ENCODE results near the gene CACNA2D3.

Gene CACNA2D3

GRCh38 chr3:54197509-54197908 is 75.2 kb downstream of the CACNA2D3 start:
- no peak overlapping the region for H2BK12ac ChIP-seq (ENCODE audit: low read length)
- H2BK15ac ChIP-seq (ENCODE audit: low read length): no peak overlapping the region
- no peaks in the 10 kb centered on the region for H3K36me3 ChIP-seq (replicated peaks in 1 of 2; ENCODE audit: control insufficient read depth in 2 of 2, insufficient read depth in 2 of 2, low read length in 2 of 2)
- no peak overlapping the region for H2BK5ac ChIP-seq (ENCODE audit: low read length)
- no peak overlapping the region for H3K23ac ChIP-seq (ENCODE audit: low read depth, low read length, poor library complexity)
- H3K27me3 ChIP-seq (ENCODE audit: control insufficient read depth in 3 of 3, insufficient read depth in 3 of 3, low read depth in 1 of 3, low read length in 3 of 3): peaks cover 0 to 4% (median 0%) of the 10 kb centered on the region in 3 experiments
- H4K8ac ChIP-seq (ENCODE audit: low read depth, low read length): no peak overlapping the region
- no peak overlapping the region for H4K91ac ChIP-seq (ENCODE audit: low read depth, low read length, poor library complexity)
- H2AFZ ChIP-seq (ENCODE audit: low read length): no peak overlapping the region
- no peaks in the 10 kb centered on the region for H3K79me1 ChIP-seq (ENCODE audit: low read depth, low read length)
- no peaks in the 10 kb centered on the region for H3K9me3 ChIP-seq (replicated peaks in 1 of 2; ENCODE audit: control insufficient read depth in 2 of 2, insufficient read depth in 1 of 2, low read depth in 1 of 2, low read length in 2 of 2)
- DNase-seq (ENCODE audit: low spot score): no peak
- no peak overlapping the region for H2AK5ac ChIP-seq (ENCODE audit: low read depth, low read length)
- H3K4me1 ChIP-seq (ENCODE audit: control insufficient read depth in 2 of 2, insufficient read depth in 1 of 2, low read depth in 1 of 2, low read length in 2 of 2): peaks cover 0 to 3% of the 10 kb centered on the region in 2 donors
- no peak overlapping the region for H3K27ac ChIP-seq (replicated peaks; ENCODE audit: low read length)
- no peak overlapping the region for H3K9ac ChIP-seq (ENCODE audit: low read depth, low read length, poor library complexity)
- no peak overlapping the region for H3K4me3 ChIP-seq (ENCODE audit: low read length in 2 of 2)
- no peak overlapping the region for H3K18ac ChIP-seq (ENCODE audit: low read length)
- no peak overlapping the region for H3K4ac ChIP-seq (ENCODE audit: low read length)
- H2BK120ac ChIP-seq (ENCODE audit: low read depth, low read length): no peak overlapping the region
- no peak overlapping the region for H3K14ac ChIP-seq (ENCODE audit: low read length)
- no peak overlapping the region for H3K4me2 ChIP-seq (ENCODE audit: insufficient read depth, low read length, poor library complexity, severe bottlenecking)
- no CpG with 5 or more reads among the region's 6 CpGs for WGBS, 2 donors (ENCODE audit: extremely low coverage in 2 of 2, insufficient read length in 2 of 2, insufficient replicate concordance in 1 of 2)

DNA sequence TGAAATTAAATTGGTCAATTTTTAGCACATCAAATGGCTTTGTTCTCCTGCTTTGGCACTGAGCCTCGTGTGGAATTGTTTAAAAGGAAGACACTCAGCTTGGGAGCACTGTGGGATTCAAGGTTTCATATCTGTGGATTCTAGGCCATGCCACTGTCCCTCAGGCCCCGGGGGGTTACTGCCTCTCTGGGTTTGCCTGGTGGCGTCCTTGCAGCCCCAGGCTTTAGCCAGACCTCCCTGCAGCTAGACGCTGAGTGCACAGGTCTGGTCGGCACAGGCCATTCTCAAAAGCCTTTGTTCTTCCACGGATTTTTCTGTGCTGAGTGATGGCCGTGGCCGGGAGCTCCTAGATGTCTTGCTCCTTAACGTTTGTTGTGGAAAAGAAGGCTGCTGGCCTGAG is 76.2 kb downstream of the CACNA2D3 start:
- H3K27me3 ChIP-seq (ENCODE audit: control insufficient read depth in 3 of 3, insufficient read depth in 3 of 3, low read depth in 1 of 3, low read length in 3 of 3): peaks cover 0 to 4% (median 0%) of the 10 kb centered on the region in 3 experiments
- peaks cover 0 to 3% of the 10 kb centered on the region in 2 donors for H3K4me1 ChIP-seq (ENCODE audit: control insufficient read depth in 2 of 2, insufficient read depth in 1 of 2, low read depth in 1 of 2, low read length in 2 of 2)
- no peak overlapping the region for H2BK5ac ChIP-seq (ENCODE audit: low read length)
- H3K4me2 ChIP-seq (ENCODE audit: insufficient read depth, low read length, poor library complexity, severe bottlenecking): no peak overlapping the region
- no peak overlapping the region for H3K27ac ChIP-seq (replicated peaks; ENCODE audit: low read length)
- H3K4ac ChIP-seq (ENCODE audit: low read length): no peak overlapping the region
- H2BK15ac ChIP-seq (ENCODE audit: low read length): no peak overlapping the region
- no peak overlapping the region for H3K23ac ChIP-seq (ENCODE audit: low read depth, low read length, poor library complexity)
- H3K4me3 ChIP-seq (ENCODE audit: low read length in 2 of 2): no peak overlapping the region
- no peaks in the 10 kb centered on the region for H3K9me3 ChIP-seq (replicated peaks in 1 of 2; ENCODE audit: control insufficient read depth in 2 of 2, insufficient read depth in 1 of 2, low read depth in 1 of 2, low read length in 2 of 2)
- no peak overlapping the region for H2AK5ac ChIP-seq (ENCODE audit: low read depth, low read length)
- H3K9ac ChIP-seq (ENCODE audit: low read depth, low read length, poor library complexity): no peak overlapping the region
- no peaks in the 10 kb centered on the region for H3K79me1 ChIP-seq (ENCODE audit: low read depth, low read length)
- WGBS, 2 donors (ENCODE audit: extremely low coverage in 2 of 2, insufficient read length in 2 of 2, insufficient replicate concordance in 1 of 2): no CpG with 5 or more reads among the region's 9 CpGs
- H2BK120ac ChIP-seq (ENCODE audit: low read depth, low read length): no peak overlapping the region
- H2BK12ac ChIP-seq (ENCODE audit: low read length): no peak overlapping the region
- no peaks in the 10 kb centered on the region for H3K36me3 ChIP-seq (replicated peaks in 1 of 2; ENCODE audit: control insufficient read depth in 2 of 2, insufficient read depth in 2 of 2, low read length in 2 of 2)
- no peak overlapping the region for H4K91ac ChIP-seq (ENCODE audit: low read depth, low read length, poor library complexity)
- H2AFZ ChIP-seq (ENCODE audit: low read length): no peak overlapping the region
- DNase-seq (ENCODE audit: low spot score): no peak
- no peak overlapping the region for H4K8ac ChIP-seq (ENCODE audit: low read depth, low read length)
- H3K18ac ChIP-seq (ENCODE audit: low read length): no peak overlapping the region
- H3K14ac ChIP-seq (ENCODE audit: low read length): no peak overlapping the region

DNA sequence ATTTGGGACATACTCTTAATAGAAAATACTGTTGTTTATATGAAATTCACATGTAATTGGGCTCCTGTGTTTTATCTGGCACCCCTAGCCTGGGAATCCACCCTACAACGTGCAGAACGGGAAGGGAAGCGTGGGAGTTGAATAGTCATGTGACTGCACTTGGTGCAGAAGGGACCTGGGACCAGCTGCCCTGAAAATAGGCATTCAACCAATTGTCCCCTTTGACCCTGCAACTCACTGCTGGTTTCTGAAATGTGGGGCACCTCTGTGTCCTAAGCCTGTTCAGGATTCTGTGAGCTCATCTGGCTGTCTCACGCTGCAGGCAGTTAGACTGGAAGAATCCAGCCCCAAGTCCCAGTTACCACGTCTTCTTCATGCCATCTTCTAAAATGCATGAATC is 79.7 kb downstream of the CACNA2D3 start:
- Histone ChIP-seq H3K14ac (ENCODE audit: low read length) (no peak overlapping the region), H3K4me1 (ENCODE audit: control insufficient read depth in 2 of 2, insufficient read depth in 1 of 2, low read depth in 1 of 2, low read length in 2 of 2) (peaks cover 0 to 3% of the 10 kb centered on the region in 2 donors), H4K91ac (ENCODE audit: low read depth, low read length, poor library complexity) (no peak overlapping the region), H3K4me2 (ENCODE audit: insufficient read depth, low read length, poor library complexity, severe bottlenecking) (no peak overlapping the region), H4K8ac (ENCODE audit: low read depth, low read length) (no peak overlapping the region), H2AK5ac (ENCODE audit: low read depth, low read length) (no peak overlapping the region), H3K79me1 (ENCODE audit: low read depth, low read length) (no peaks in the 10 kb centered on the region), H2BK5ac (ENCODE audit: low read length) (no peak overlapping the region), H3K36me3 (replicated peaks in 1 of 2; ENCODE audit: control insufficient read depth in 2 of 2, insufficient read depth in 2 of 2, low read length in 2 of 2) (no peaks in the 10 kb centered on the region), H3K27ac (replicated peaks; ENCODE audit: low read length) (no peak overlapping the region), H2BK15ac (ENCODE audit: low read length) (no peak overlapping the region), H2AFZ (ENCODE audit: low read length) (no peak overlapping the region), H2BK12ac (ENCODE audit: low read length) (no peak overlapping the region), H3K4me3 (ENCODE audit: low read length in 2 of 2) (no peak overlapping the region), H2BK120ac (ENCODE audit: low read depth, low read length) (no peak overlapping the region), H3K27me3 (ENCODE audit: control insufficient read depth in 3 of 3, insufficient read depth in 3 of 3, low read depth in 1 of 3, low read length in 3 of 3) (peaks cover 0 to 4% (median 0%) of the 10 kb centered on the region in 3 experiments), H3K9ac (ENCODE audit: low read depth, low read length, poor library complexity) (no peak overlapping the region), H3K4ac (ENCODE audit: low read length) (no peak overlapping the region), H3K18ac (ENCODE audit: low read length) (no peak overlapping the region), H3K23ac (ENCODE audit: low read depth, low read length, poor library complexity) (no peak overlapping the region), H3K9me3 (replicated peaks in 1 of 2; ENCODE audit: control insufficient read depth in 2 of 2, insufficient read depth in 1 of 2, low read depth in 1 of 2, low read length in 2 of 2) (no peaks in the 10 kb centered on the region)
- no peak for DNase-seq (ENCODE audit: low spot score)
- no CpG with 5 or more reads among the region's 5 CpGs for WGBS, 2 donors (ENCODE audit: extremely low coverage in 2 of 2, insufficient read length in 2 of 2, insufficient replicate concordance in 1 of 2)

DNA sequence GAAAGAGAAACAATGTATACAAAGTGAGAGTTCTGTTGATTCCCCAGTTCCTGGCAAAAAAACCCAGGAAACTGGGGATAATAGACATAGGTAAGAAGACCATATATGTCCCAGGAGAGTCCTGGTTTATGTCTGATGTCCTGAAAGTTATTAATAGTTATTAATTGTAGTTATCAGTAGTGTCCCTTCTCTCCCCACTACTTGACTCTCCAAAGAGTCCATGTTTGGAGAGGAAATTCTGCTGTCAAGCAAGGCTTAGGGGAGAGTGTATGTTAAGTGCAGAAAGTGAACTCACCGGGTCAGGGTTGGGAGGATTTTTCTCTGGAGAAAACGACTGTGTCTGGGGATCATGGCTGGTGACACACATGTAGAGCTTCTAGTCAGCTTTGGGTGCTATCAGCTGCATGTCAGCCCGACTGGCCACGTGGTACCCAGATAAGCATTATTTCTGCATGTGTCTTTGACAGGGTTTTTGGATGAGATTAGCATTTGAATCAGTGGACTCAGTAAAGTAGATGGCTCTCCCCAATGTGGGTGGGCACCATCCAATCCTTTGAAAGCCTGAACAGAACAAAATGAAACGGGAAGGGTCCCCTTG is 80.4 kb downstream of the CACNA2D3 start:
- no peak for DNase-seq (ENCODE audit: low spot score)
- Histone ChIP-seq H2BK15ac (ENCODE audit: low read length) (no peak overlapping the region), H3K4me2 (ENCODE audit: insufficient read depth, low read length, poor library complexity, severe bottlenecking) (no peak overlapping the region), H3K36me3 (replicated peaks in 1 of 2; ENCODE audit: control insufficient read depth in 2 of 2, insufficient read depth in 2 of 2, low read length in 2 of 2) (no peaks in the 10 kb centered on the region), H3K9me3 (replicated peaks in 1 of 2; ENCODE audit: control insufficient read depth in 2 of 2, insufficient read depth in 1 of 2, low read depth in 1 of 2, low read length in 2 of 2) (no peaks in the 10 kb centered on the region), H4K8ac (ENCODE audit: low read depth, low read length) (no peak overlapping the region), H3K23ac (ENCODE audit: low read depth, low read length, poor library complexity) (no peak overlapping the region), H3K4ac (ENCODE audit: low read length) (no peak overlapping the region), H3K27me3 (ENCODE audit: control insufficient read depth in 3 of 3, insufficient read depth in 3 of 3, low read depth in 1 of 3, low read length in 3 of 3) (peaks cover 0 to 4% (median 0%) of the 10 kb centered on the region in 3 experiments), H3K27ac (replicated peaks; ENCODE audit: low read length) (no peak overlapping the region), H2BK5ac (ENCODE audit: low read length) (no peak overlapping the region), H3K9ac (ENCODE audit: low read depth, low read length, poor library complexity) (no peak overlapping the region), H4K91ac (ENCODE audit: low read depth, low read length, poor library complexity) (no peak overlapping the region), H2BK120ac (ENCODE audit: low read depth, low read length) (no peak overlapping the region), H2AK5ac (ENCODE audit: low read depth, low read length) (no peak overlapping the region), H3K4me1 (ENCODE audit: control insufficient read depth in 2 of 2, insufficient read depth in 1 of 2, low read depth in 1 of 2, low read length in 2 of 2) (peaks cover 0 to 3% of the 10 kb centered on the region in 2 donors), H3K4me3 (ENCODE audit: low read length in 2 of 2) (no peak overlapping the region), H3K18ac (ENCODE audit: low read length) (no peak overlapping the region), H2AFZ (ENCODE audit: low read length) (no peak overlapping the region), H2BK12ac (ENCODE audit: low read length) (no peak overlapping the region), H3K79me1 (ENCODE audit: low read depth, low read length) (no peaks in the 10 kb centered on the region), H3K14ac (ENCODE audit: low read length) (no peak overlapping the region)
- WGBS, 2 donors (ENCODE audit: extremely low coverage in 2 of 2, insufficient read length in 2 of 2, insufficient replicate concordance in 1 of 2): no CpG with 5 or more reads among the region's 5 CpGs

Measured in neuronal stem cell (in vitro differentiated cells).